GM12892 (cell line): Measurements from ENCODE around the gene PVALB.

Source experiments
- POLR2A ChIP-seq: IDR thresholded peaks from 2 replicates; pipeline ENCODE4 v1.6.1; 2011; ENCODE audit warnings: low read depth, low read length, control low read depth
- POLR2AphosphoS5 ChIP-seq: IDR thresholded peaks from 2 replicates; pipeline ENCODE4 v1.6.1; 2011; ENCODE audit warnings: low read depth, low read length, control low read depth
- TAF1 ChIP-seq: IDR thresholded peaks from 2 replicates; pipeline ENCODE4 v1.6.1; 2011; ENCODE audit warnings: low read depth, mild to moderate bottlenecking, control low read depth, low read length, borderline replicate concordance

DNA sequence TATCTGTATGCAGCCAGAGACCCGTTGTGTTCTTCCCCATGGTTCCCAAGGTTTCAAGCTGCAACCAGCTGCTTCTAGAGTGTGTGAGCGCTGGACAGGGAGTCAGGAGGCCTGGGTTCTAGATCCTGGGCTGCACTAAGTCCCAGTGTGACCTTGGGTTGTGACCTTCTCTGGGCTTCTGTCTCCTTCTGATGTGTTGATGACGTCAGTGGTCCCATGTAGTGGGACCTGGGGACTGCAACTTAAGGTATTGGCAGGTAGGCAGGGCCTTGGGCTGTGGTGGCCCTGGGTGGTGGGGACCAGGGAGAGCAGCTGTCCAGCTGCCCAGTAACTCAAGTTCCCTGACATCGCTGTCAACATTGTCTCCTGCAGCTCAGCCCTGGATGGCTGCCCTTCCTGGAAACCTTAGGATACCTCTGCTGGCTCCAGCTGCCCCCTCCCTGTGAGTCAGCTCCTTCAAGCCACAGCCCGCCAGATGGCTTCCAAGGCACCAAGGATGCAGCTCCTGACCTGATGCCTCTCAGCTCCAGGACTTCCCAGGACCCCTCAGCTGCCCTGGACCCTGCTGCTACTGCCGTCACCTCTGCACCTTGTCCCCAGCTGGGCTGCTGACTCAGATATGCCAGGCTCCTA is 1.3 kb upstream of the PVALB start:
- TF ChIP-seq POLR2A (no peak), TAF1 (no peak), POLR2AphosphoS5 (no peak)
